AG04449 (cell line): Measurements from ENCODE around the gene RNGTT.
"Not testable (repeated sequence)": the region's sequence is repeated elsewhere in the genome, so short reads cannot be mapped to it uniquely, and the experiment has no call there.

ENCODE experiments used
- CTCF ChIA-PET: fragments of 350-600 bp; formaldehyde crosslinking; extraction: SDS; loops from one replicate; lab custom pipeline; 2021; ENCODE audit warnings: antibody characterized with exemption; lab: Yijun Ruan, JAX
- POLR2A ChIA-PET: fragments of 400-600, 350-600 bp; formaldehyde crosslinking; extraction: SDS; loops from one replicate; lab custom pipeline; 2020; ENCODE audit warnings: antibody characterized with exemption, inconsistent platforms; lab: Yijun Ruan, JAX
- DNase-seq: peaks from one replicate; pipeline ENCODE4 v3.0.0-alpha.2; 2010; ENCODE audit warnings: low read depth, low spot score
- H3K4me3 ChIP-seq: 2 replicates; pipeline ENCODE4 v1.5.1; 2011; ENCODE audit warnings: low read depth, mild to moderate bottlenecking, control low read depth, low read length
- TF ChIP-seq, protein P1 (sequence below): IDR thresholded peaks from one replicate; pipeline ENCODE4 v1.5.1; 2011; ENCODE audit warnings: mild to moderate bottlenecking, moderate library complexity, low read length, control low read depth, inconsistent platforms; ENCODE audit not compliant: insufficient read depth; ENCODE audit errors: missing control alignments

Gene RNGTT

DNA sequence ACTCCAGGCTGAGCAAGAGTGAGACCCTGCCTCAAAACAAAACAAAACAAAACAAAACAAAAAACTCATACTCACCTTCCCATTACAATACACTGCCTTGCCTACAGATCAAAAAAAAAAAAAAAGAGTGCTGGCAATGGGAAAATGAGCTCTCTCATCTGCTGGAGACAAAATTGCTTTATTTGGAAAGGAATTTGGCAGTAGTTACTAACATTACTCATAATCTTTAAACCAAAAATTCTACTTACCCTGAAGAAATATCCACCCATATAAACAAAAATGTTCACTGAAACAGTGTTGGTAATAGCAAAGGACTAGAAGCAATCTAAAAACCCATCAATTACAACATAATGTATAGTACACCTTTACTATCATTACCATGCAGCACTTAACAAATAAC lies 120.4 kb downstream of the RNGTT start:
- CTCF ChIA-PET: no interaction called here

GRCh38 chr6:88842320-88842719 lies 121.1 kb downstream of the RNGTT start:
- no peak for DNase-seq

More for the DNA sequence above, 120.4 kb downstream of the RNGTT start:
- no peak overlapping the region for H3K4me3 ChIP-seq
- TF ChIP-seq, protein P1, sequence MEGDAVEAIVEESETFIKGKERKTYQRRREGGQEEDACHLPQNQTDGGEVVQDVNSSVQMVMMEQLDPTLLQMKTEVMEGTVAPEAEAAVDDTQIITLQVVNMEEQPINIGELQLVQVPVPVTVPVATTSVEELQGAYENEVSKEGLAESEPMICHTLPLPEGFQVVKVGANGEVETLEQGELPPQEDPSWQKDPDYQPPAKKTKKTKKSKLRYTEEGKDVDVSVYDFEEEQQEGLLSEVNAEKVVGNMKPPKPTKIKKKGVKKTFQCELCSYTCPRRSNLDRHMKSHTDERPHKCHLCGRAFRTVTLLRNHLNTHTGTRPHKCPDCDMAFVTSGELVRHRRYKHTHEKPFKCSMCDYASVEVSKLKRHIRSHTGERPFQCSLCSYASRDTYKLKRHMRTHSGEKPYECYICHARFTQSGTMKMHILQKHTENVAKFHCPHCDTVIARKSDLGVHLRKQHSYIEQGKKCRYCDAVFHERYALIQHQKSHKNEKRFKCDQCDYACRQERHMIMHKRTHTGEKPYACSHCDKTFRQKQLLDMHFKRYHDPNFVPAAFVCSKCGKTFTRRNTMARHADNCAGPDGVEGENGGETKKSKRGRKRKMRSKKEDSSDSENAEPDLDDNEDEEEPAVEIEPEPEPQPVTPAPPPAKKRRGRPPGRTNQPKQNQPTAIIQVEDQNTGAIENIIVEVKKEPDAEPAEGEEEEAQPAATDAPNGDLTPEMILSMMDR: no peak
- peak; percentile 42 for DNase-seq
- POLR2A ChIA-PET: no interaction called here

DNA sequence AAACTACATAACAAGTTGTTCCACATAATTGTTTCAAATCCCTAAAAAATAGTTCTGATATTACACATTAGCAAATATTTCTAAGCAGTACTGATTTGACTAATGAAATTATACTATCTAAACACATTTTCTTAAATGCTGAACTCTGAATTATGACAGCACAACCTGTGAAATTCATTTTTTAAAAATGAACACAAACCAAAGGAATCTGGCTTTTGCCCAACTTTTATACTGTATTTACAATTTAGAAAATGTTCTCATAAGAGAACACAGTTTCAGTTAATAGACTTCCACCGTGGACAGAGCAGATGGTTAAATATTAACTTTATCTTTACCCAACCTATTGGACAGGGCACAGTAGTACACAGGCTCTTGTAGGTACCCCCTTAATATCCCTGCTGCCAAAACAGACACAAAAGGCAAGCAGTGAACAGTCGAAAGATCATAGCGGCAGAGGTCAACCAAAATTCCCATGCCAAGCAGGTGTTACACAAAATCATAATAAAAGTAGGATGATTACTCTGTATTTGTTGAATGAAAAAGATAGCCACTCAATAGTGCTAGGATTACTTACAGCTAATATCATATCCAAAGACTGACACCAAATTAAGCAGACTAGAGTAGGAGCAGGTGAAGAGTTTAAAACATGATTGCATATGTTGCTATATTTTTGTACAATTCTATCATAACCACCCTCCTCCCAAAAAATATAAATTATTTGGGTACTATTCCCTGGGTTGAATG lies 122.5 kb downstream of the RNGTT start:
- ChIA-PET CTCF (no interaction called here), POLR2A (no interaction called here)
- TF ChIP-seq, protein P1: no peak
- H3K4me3 ChIP-seq: no peak overlapping the region
- DNase-seq: no peak

More at GRCh38 chr6:88842320-88842719, 121.1 kb downstream of the RNGTT start:
- TF ChIP-seq, protein P1: no peak
- POLR2A ChIA-PET: no interaction called here
- H3K4me3 ChIP-seq: no peak overlapping the region
- CTCF ChIA-PET: no interaction called here

- H3K4me3 ChIP-seq: no peak overlapping the region
- ChIA-PET POLR2A (no interaction called here), CTCF (interaction anchor here (1.2 kb wide), 1 partner anchor 31 kb away, joined by 4 read pairs; no protein-coding TSS in a partner anchor)
Measured at GRCh38 chr6:88840289-88840688, 123.1 kb downstream of the RNGTT start.

DNA sequence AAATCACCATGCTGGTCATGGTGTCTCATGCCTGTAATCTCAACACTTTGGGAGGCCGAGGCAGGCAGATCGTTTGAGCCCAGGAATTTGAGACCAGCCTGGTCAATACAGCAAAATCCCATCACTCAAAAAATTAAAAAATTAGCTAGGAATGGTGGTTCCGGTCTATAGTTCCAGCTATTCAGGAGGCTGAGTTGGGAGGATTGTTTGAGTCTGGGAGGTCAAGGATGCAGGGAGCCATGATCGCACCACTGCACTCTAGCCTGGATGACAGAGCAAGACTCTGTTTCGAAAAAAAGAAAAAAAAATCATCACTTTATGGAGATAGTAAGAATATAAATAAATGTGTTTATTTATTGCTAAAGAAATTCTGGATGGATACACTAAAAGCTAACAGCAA lies 124.1 kb downstream of the RNGTT start:
- no peak overlapping the region for H3K4me3 ChIP-seq
- POLR2A ChIA-PET: no interaction called here
- no peak for DNase-seq
- TF ChIP-seq, protein P1: no peak
- CTCF ChIA-PET: interaction anchor here (1.1 to 1.2 kb wide), 2 partner anchors 32 to 59 kb away, joined by 4 to 5 read pairs; no protein-coding TSS in a partner anchor

More at GRCh38 chr6:88840289-88840688, 123.1 kb downstream of the RNGTT start:
- DNase-seq: no peak
- TF ChIP-seq, protein P1: no peak

GRCh38 chr6:88835210-88835609 lies 128.2 kb downstream of the RNGTT start:
- no peak overlapping the region for H3K4me3 ChIP-seq
- DNase-seq: no peak
- POLR2A ChIA-PET: no interaction called here
- TF ChIP-seq, protein P1: no peak
- CTCF ChIA-PET: interaction anchor here (1.2 kb wide), 1 partner anchor 36 kb away, joined by 3 read pairs; no protein-coding TSS in a partner anchor

DNA sequence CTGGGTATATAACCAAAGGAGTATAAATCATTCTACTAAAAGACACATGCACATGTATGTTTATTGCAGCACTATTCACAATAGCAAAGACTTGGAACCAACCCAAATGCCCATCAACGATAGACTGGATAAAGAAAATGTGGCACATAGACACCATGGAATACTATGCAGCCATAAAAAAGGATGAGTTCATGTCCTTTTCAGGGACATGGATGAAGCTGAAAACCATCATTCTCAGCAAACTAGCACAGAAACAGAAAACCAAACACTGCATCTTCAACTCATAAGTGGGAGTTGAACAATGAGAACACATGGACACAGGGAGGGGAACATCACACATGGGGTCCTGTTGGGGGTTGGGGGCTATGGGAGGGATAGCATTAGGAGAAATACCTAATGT lies 130.3 kb downstream of the RNGTT start:
- H3K4me3 ChIP-seq, DNase-seq, POLR2A ChIA-PET, CTCF ChIA-PET: not testable (repeated sequence)

DNA sequence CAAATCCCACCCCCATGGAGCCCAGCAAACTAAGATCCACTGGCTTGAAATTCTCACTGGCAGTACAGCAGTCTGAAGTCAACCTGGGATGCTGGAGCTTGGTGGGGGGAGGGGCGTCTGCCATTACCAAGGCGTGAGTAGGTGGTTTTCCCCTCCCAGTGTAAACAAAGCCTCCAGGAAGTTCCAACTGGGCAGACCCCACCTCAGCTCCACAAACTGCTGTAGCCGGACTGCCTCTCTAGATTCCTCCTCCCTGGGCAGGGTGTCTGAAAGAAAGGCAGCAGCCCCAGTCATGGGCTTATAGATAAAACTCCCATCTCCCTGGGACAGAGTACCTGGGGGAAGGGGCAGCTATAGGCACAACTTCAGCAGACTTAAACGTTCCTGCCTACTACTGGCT lies 135.8 kb downstream of the RNGTT start:
- POLR2A ChIA-PET, DNase-seq, CTCF ChIA-PET, H3K4me3 ChIP-seq: not testable (repeated sequence)
